ENCODE measurements around the gene TRPC4. TPM values are rescaled to one million over a fixed set of nuclear protein-coding genes. Genes with fewer than 3 reads are reported as not detected.

The TRPC4 gene
- total RNA-seq, 1 experiment from 2014 or later = not detected

GRCh38 chr13:37736045-37736444, 133.5 kb downstream of the TRPC4 start:
- Mint-ChIP-seq H3K9me3 (ENCODE audit: unreplicated experiment) (no peaks in the 10 kb centered on the region), H3K27me3 (ENCODE audit: insufficient read depth, unreplicated experiment) (peaks cover 15% of the 10 kb centered on the region), H3K36me3 (ENCODE audit: insufficient read depth, unreplicated experiment) (no peaks in the 10 kb centered on the region), H3K27ac (ENCODE audit: low read depth, unreplicated experiment) (no peak overlapping the region), H3K4me1 (ENCODE audit: insufficient read depth, unreplicated experiment) (no peaks in the 10 kb centered on the region), H3K4me3 (ENCODE audit: unreplicated experiment) (no peak overlapping the region)
- BruUV-seq (replicated peaks) = no TSS peak
- ChIA-PET POLR2A (interaction anchor here (0.5 kb wide), 1 partner anchor 193 kb away, joined by 4 read pairs; no protein-coding TSS in a partner anchor), CTCF (interaction anchor here (0.6 to 1.1 kb wide), 2 partner anchors 15 to 398 kb away, joined by 3 to 4 read pairs; no protein-coding TSS in a partner anchor)
- intact Hi-C loops (cut with micrococcal nuclease) = no loop called here
- DNase-seq (ENCODE audit: unreplicated experiment) = no peak
- TF ChIP-seq CTCF (IDR thresholded peaks at IDR 0.05; ENCODE audit: unreplicated experiment) = no peak

GRCh38 chr13:37735293-37735692, 134.3 kb downstream of the TRPC4 start:
- no peak for TF ChIP-seq CTCF (IDR thresholded peaks at IDR 0.05; ENCODE audit: unreplicated experiment)
- Mint-ChIP-seq H3K27ac (ENCODE audit: low read depth, unreplicated experiment) (no peak overlapping the region), H3K4me1 (ENCODE audit: insufficient read depth, unreplicated experiment) (no peaks in the 10 kb centered on the region), H3K9me3 (ENCODE audit: unreplicated experiment) (no peaks in the 10 kb centered on the region), H3K27me3 (ENCODE audit: insufficient read depth, unreplicated experiment) (peaks cover 13% of the 10 kb centered on the region), H3K4me3 (ENCODE audit: unreplicated experiment) (no peak overlapping the region), H3K36me3 (ENCODE audit: insufficient read depth, unreplicated experiment) (no peaks in the 10 kb centered on the region)
- CTCF ChIA-PET = no interaction called here
- no peak for DNase-seq (ENCODE audit: unreplicated experiment)
- no TSS peak for BruUV-seq (replicated peaks)
- POLR2A ChIA-PET = no interaction called here
- intact Hi-C loops (cut with micrococcal nuclease) = no loop called here

- Mint-ChIP-seq H3K9me3 (ENCODE audit: unreplicated experiment) (no peaks in the 10 kb centered on the region), H3K4me1 (ENCODE audit: insufficient read depth, unreplicated experiment) (no peaks in the 10 kb centered on the region), H3K27ac (ENCODE audit: low read depth, unreplicated experiment) (no peak overlapping the region), H3K27me3 (ENCODE audit: insufficient read depth, unreplicated experiment) (peaks cover 20% of the 10 kb centered on the region), H3K36me3 (ENCODE audit: insufficient read depth, unreplicated experiment) (no peaks in the 10 kb centered on the region), H3K4me3 (ENCODE audit: unreplicated experiment) (no peak overlapping the region)
- ChIA-PET POLR2A (no interaction called here), CTCF (interaction anchor here (0.7 kb wide), 1 partner anchor 852 kb away, joined by 3 read pairs; no protein-coding TSS in a partner anchor)
- no TSS peak for BruUV-seq (replicated peaks)
- TF ChIP-seq CTCF (IDR thresholded peaks at IDR 0.05; ENCODE audit: unreplicated experiment) = no peak
- DNase-seq (ENCODE audit: unreplicated experiment) = no peak
- intact Hi-C loops (cut with micrococcal nuclease) = no loop called here
Measured at GRCh38 chr13:37729876-37730275, 139.7 kb downstream of the TRPC4 start.

GRCh38 chr13:37716420-37717195, 153.0 kb downstream of the TRPC4 start:
- no TSS peak for BruUV-seq (replicated peaks)
- peaks cover 11% of the 10 kb centered on the region for H3K27me3 Mint-ChIP-seq (ENCODE audit: insufficient read depth, unreplicated experiment)
- DNase-seq (ENCODE audit: unreplicated experiment) = no peak
- H3K4me1 Mint-ChIP-seq (ENCODE audit: insufficient read depth, unreplicated experiment) = no peaks in the 10 kb centered on the region
- no peak overlapping the region for H3K4me3 Mint-ChIP-seq (ENCODE audit: unreplicated experiment)
- H3K9me3 Mint-ChIP-seq (ENCODE audit: unreplicated experiment) = no peaks in the 10 kb centered on the region
- intact Hi-C loops (cut with micrococcal nuclease) = no loop called here
- ChIA-PET POLR2A (no interaction called here), CTCF (interaction anchor here (0.5 kb wide), 1 partner anchor 954 kb away, joined by 3 read pairs; no protein-coding TSS in a partner anchor)
- H3K36me3 Mint-ChIP-seq (ENCODE audit: insufficient read depth, unreplicated experiment) = no peaks in the 10 kb centered on the region
- H3K27ac Mint-ChIP-seq (ENCODE audit: low read depth, unreplicated experiment) = no peak overlapping the region
- no peak for TF ChIP-seq CTCF (IDR thresholded peaks at IDR 0.05; ENCODE audit: unreplicated experiment)
